GDM1 (cell line): ENCODE measurements around the gene SREBF1.
"Not testable (repeated sequence)": the region's sequence is repeated elsewhere in the genome, so short reads cannot be mapped to it uniquely, and the experiment has no call there.

Experiments used
- DNase-seq: peaks from one replicate; lab custom pipeline; 2025; lab: John Stamatoyannopoulos, UW

Gene SREBF1

DNA sequence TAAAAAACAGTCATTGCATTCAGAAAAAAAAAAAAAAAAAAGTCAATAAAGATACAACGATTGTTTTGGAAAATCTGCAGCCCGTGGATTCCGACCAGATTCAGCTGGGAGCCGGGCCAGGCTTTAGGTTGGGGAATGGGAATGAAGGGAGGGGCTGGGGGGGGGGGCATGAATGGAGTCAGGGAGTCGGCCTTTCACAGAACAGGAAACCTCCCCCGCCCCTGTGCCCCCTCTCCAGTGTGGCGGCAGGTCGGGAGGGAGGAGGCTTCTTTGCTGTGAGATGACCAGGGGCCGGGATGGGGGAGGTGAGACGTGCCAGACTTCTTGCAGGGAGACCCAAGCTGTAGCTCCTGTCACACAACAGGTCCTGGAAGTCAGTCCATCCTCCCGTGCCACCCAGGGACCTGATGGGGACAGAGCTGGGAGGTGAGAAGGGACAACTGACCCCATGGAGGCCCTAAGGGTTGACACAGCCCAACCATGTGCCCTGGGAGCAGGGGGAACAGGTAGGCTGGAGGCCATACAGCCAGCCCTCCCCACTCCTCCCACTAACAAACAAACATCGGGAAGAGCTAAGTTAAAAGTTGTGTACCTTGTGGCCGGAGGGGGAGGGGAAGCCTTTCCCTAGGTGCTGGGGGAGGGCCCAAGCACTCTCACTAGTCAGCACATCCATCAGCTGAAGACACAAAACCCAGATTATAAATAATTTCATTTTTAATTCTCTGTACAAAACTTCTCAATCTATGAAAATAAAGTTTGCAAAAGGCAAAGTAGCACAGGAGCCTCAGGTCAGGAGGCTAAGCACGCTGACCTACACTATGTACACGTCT, 25.2 kb downstream of the SREBF1 start:
- no peak for DNase-seq

DNA sequence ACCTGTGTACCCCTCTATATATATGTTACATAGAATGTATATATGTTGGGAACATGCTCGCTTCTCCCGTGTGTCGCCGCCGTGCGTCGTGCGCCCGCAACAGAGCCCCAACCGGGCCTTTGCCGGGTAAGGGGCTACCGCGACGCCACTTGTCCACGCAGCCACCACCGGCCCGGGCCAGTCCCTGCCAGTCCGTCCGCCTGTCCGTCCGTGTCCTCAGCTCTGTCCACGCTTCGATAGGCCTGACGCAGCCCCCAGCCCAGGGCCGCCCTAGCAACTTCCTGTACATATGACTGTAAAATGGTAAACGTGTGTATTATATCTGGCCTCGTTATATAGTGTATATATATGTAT, 25.9 kb downstream of the SREBF1 start:
- DNase-seq, result no peak

DNA sequence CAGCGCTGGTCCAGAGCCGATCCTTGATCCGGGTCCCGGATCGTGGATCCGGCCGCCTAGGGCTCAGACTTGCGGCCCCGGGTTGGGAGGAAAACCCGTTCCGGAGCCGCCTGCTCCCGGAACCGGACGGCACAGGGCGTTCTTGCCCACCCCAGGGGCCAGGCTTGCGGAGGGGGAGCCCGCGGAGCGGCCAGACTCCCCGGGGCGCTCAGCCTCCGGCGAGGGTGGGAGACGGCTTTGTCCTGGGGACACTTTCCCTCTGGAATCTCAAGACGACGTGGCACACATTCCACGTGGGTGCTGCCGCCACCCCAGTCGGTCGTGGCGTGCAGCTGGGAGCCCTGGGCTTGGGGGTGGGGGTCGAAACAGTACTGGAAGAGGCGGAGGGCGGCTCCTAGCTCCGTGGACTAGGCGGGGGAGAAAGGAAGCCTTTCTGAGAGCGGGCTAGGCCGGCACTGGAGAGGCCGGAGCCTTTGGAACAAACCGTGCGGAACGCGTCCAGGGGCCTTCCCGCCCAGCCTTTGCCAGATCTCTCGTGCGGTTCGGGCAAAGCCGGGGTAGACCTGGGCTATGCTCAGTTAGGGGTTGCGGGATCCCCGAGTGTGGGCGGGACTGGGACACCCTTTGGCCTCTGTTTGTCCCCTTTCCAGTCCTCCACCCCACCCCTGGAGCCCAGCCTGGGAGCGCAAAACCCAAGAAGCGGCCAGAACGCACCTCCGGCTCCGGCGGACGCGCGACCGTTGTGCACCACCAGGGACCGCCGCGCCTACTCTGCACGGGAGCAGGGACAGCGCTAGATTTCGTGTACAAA, 26.5 kb downstream of the SREBF1 start:
- no peak for DNase-seq

DNA sequence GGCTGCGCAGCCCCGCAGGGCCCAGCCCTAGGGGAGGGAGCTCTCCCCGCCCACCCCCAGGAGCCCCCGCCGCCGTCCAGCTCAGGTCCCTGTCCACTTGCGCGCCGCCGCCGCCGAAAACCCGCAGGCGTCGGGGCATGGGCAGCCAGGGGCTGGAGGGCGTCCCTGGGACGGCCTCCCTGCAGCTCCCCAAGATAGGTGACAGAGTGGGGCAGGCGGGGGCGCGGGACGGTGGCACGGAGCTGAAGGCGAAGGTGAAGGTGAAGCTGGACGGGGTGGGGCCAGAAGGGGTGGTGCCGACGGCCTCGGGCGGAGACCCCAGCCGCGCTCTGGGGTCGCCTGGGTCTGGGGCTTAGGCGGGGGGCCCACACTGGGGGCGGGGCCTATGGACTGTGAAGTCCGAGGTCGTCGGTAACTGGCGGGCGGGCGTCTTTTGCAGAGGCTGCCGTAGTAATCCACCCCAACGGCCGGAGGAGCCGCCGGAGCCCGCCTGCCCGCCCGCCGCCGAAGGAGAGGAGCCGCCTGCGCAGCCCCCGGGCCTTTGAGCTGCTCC, 27.2 kb downstream of the SREBF1 start:
- DNase-seq, result no peak

DNA sequence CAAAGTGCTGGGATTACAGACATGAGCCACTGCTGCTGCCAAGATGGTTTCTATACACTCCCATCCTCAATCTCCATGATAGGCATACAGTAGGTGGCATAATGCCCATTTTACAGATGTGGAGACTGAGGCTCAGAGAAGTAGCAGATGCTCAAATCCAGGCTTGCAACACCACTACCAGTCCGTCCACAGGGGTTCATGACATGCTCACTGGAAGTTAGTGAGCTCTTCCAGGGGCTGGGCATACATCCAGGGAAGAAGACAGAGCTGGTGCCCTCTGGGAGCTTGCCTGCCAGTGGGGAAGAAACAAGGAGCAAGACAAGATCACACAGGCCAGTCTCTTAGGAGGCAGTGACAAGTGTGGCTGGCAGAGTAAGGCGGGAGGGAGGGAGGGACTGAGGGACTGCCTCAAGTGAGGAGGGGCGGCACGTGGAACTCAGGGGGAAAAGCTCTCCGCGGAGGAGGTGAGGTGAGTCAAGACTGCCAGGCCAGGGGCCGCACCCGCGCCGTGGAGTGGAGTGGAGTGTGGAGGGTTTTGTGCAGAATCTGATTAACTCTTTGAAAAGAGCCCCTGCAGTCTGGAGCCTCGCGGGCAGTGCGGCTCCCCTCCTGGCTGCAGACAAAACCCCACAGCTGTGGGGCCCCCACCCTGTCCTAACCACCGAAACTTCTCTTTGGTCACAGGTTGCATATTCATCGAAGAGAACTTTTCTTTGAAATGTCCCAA, 27.9 kb downstream of the SREBF1 start:
- no peak for DNase-seq

DNA sequence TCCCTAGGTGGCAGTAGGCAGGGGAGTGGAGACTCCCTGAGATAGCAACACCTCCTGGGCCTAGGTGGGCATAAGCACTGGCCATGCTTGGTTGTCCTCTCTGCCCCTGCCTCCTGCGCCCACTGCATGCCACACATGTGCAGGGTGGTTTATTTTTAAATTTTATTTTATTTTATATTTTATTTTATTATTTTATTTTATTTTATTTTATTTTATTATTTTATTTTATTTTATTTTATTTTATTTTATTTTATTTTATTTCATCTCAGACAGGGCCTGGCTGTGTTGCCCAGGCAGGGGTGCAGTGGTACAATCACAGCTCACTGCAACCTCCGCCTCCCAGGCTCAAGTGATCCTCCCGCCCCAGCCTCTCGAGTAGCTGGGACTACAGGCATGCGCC, 28.6 kb downstream of the SREBF1 start:
- DNase-seq, result not testable (repeated sequence)

DNA sequence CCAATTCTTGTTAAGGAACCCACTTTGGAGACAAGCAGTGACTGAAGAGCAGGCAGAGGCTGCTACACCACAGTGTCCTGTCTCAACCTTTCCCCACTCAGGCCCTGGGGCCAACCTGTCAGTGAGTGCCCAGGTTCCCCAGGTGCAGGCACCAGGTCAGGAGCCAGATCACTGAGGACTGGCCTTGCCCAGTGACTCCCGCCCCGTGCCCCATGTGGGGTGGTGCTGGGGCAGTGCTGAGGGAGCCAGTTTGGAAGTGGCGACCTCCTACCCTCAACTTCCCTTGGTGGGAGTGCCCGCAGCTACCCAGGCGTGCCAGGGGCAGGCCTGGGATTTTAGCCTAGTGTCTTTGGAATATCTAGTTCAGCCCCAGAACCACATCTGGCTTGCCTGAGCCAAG, 29.3 kb downstream of the SREBF1 start:
- DNase-seq, result no peak

DNA sequence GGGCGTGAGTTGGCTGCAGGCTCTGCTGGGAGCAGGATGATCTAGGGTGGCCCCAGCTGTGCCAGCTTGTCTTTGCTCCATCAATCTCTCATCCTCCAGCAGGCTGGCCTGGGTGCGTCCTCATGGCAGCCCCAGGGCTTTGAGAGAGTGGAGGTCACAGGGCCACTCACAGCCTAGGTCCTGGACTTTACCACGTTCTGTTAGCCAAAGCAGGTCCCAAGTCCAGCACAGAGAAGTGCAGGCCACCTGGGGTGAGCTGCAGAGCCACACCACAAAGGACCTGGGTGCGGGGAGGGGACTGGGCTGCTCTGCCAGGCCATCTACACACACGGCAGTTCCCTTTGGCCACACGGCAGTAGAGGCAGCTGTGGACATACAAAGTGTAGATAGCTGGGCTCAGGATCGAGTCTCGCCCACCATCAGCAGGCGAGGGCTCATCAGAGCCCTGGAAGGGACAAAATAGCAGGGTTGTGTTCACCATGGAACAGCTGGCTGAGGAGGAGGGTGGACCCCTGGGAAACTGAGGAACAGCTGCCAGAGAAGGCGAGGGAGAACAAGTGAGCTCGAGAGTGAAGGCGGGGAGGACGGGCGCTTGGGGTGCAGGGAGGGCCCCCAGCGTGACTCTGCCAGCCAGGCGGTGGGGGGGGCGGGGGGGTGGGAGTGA, 30.0 kb downstream of the SREBF1 start:
- DNase-seq, result no peak

DNA sequence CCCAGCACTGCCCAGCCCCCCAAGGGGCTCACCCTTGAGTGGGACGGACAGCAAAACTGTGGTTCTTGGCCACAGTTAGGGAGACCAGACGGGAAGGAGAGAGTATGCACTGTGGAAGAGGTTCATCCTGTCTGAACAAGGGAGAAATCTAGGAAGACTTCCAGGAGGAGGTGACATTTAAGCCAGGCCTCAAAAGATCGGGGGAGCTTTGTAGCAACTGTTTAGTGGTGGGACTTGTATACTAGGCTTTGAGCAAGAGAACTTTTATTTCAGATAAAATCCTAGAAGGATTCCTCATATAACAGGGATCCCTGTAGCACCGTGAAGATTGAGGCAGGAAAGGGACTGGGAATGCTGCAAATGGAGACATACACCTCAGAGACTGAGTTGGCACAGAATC, 30.8 kb downstream of the SREBF1 start:
- DNase-seq, result no peak

DNA sequence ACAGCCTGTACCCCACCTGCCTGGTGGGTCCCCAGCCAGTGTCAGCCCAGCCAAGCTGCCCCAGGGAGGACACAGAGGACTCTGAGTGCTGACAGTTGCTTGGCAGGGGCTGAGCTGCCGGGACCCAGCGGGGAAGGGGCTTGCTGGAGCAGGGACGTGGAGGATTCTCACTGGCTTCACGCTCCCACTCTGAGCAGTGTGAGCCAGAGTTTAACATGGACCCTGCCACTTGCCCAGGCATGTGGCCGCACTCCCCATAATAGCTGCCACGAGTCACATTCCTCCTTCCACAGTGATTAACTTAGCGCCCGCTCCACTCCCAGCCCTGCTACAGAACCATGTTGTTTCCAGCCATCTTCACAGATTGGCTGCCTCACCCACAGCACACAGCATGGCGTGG, 31.2 kb downstream of the SREBF1 start:
- no peak for DNase-seq

DNA sequence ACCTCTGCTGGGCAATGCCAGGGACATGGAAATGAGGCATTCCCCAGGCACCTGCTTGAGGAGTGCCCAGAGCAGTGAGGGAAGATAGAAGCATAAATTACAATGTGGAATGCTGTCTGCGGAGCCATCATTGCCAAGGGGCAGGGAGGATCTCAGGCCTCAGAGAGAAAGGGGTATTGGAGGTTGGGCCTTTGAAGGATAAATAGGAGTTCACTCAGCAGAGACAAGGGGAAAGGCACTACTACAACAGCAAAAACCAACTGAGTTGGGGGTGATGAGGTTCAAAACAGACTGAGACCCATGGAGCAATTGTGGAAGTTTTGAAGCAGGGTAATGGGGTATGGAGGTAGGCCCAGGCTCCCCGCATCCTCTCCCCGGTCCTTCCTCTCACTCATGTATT, 32.8 kb downstream of the SREBF1 start:
- DNase-seq, result no peak

DNA sequence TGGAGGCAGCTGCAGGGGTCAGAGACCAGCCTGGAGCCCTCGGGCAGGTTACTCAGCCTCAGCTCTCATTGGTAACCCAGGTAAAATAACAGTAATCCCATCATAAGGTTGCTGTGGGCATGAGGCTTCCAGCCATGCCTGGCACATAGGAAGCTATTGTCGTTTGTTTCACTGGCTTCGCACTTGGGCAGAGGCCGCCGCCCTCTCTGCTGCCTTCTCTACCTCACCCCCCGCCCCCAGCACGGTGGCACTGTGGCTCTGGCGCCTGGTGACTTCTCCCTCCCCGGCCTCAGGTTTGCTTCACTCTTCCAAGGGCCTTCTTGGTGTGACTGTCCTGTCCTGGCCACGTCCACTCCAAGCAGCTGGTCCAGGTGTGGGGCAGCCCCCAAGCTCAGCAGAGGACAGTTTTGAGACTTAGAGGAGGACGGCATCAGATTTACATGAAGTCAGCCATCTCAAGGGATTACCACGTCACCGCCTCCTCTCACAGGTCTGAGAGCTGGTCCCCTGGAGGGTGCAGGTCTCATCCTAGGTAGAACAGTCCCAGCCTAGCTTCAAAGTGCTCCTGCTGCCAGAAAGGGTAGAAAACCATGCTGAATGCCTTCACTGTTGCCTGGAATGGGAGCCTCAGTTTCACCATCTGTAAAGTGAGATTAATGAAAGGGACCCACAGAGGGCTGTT, 34.8 kb downstream of the SREBF1 start:
- DNase-seq, result no peak

DNA sequence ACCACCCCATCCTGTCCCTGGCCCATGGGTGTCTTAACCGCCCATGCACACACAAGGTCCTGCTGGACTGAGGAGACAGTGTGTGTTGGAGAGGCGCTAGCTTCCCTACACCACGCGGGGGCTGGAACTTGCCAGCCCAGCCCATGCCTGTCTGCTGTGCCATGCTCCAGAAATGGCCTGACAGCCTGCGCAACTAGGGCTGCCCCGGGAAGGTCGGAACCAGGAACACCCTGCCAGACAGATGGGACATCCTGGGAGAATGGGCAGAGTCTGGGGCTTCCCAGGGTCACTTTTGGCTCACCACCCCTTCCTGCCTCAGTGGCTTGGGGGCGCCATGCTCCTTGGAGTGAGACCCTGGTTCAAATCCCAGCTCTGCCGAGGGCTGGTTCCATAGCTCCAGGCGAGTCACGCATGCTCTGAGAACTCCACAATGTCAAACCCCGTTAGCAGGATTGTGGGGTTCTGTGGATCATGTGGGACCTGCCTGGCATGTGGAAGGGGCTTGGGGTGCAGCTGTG, 36.2 kb downstream of the SREBF1 start:
- no peak for DNase-seq

DNA sequence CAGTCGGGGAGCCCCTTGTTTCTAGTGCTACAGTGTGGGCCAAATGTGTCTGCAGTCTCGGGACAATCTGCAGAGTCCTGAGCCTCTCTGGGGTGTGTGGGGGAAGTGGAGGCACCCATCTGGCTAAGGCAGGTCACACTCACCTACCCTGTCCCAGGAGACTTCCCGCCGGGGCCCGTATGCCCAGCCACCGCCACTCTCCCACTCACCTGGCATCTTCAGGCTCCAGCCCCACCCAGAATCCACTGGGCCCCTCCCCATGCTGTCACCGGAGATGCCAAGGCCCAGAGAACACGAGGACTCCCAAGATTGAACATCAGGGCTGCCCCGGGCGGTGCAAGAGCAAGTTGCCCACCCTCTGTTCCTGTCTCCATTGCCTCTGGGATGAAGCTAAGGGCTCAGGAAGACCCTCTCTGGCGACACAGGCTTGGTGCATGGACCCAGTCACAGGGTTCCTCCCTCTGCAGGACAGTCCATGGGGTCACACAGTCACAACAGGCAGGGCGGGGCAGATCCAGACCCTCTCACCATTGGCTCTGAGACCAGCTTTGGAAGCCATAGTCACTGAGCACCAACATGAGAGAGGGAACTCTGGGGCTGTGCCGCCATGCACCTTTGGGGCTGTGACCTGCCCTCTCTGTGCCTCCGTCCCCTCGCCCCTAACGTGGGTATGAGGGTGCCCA, 38.1 kb downstream of the SREBF1 start:
- DNase-seq, result no peak

DNA sequence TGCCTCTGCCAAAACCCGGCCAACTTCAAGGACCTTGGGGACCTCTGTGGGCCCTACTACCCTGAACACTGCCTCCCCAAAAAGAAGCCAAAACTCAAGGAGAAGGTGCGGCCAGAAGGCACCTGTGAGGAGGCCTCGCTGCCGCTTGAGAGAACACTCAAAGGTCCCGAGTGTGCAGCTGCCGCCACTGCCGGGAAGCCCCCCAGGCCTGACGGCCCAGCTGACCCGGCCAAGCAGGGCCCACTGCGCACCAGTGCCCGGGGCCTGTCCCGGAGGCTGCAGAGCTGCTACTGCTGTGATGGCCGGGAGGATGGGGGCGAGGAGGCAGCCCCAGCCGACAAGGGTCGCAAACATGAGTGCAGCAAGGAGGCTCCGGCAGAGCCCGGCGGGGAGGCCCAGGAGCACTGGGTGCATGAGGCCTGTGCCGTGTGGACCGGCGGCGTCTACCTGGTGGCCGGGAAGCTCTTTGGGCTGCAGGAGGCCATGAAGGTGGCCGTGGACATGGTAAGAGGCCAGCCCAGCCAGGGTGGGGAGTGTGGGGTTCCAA, 38.7 kb downstream of the SREBF1 start:
- no peak for DNase-seq

DNA sequence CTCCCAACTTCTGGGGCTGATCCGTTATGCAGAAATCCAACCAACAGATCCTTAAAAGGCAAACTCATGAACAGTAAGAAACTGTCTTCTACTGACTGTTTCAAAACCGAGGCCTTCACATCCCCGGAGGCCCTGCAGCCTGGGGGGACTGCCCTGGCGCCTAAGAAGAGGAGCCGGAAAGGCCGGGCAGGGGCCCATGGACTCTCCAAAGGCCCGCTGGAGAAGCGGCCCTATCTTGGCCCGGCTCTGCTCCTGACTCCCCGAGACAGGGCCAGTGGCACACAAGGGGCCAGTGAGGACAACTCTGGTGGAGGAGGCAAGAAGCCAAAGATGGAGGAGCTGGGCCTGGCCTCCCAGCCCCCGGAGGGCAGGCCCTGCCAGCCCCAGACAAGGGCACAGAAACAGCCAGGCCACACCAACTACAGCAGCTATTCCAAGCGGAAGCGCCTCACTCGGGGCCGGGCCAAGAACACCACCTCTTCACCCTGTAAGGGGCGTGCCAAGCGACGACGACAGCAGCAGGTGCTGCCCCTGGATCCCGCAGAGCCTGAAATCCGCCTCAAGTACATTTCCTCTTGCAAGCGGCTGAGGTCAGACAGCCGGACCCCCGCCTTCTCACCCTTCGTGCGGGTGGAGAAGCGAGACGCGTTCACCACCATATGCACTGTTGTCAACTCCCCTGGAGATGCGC, 39.5 kb downstream of the SREBF1 start:
- no peak for DNase-seq

DNA sequence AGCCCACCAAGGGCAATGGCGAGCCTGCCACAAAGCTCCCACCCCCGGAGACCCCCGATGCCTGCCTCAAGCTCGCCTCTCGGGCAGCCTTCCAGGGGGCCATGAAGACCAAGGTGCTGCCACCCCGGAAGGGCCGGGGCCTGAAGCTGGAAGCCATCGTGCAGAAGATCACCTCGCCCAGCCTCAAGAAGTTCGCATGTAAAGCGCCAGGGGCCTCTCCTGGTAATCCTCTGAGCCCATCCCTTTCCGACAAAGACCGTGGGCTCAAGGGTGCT, 40.1 kb downstream of the SREBF1 start:
- no peak for DNase-seq

DNA sequence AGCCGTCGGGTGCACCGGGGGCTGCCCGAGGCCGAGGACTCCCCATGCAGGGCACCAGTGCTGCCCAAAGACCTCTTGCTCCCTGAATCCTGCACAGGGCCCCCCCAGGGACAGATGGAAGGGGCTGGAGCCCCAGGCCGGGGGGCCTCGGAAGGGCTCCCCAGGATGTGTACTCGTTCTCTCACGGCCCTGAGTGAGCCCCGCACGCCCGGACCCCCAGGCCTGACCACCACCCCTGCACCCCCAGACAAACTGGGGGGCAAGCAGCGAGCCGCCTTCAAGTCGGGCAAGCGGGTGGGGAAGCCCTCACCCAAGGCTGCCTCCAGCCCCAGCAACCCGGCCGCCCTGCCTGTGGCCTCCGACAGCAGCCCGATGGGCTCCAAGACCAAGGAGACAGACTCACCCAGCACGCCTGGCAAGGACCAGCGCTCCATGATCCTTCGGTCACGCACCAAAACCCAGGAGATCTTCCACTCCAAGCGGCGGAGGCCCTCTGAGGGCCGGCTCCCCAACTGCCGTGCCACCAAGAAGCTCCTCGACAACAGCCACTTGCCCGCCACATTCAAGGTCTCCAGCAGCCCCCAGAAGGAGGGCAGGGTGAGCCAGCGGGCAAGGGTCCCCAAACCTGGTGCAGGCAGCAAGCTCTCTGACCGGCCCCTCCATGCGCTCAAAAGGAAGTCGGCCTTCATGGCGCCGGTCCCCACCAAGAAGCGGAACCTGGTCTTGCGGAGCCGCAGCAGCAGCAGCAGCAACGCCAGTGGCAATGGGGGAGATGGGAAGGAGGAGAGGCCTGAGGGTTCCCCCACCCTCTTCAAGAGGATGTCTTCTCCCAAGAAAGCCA, 40.6 kb downstream of the SREBF1 start:
- no peak for DNase-seq

DNA sequence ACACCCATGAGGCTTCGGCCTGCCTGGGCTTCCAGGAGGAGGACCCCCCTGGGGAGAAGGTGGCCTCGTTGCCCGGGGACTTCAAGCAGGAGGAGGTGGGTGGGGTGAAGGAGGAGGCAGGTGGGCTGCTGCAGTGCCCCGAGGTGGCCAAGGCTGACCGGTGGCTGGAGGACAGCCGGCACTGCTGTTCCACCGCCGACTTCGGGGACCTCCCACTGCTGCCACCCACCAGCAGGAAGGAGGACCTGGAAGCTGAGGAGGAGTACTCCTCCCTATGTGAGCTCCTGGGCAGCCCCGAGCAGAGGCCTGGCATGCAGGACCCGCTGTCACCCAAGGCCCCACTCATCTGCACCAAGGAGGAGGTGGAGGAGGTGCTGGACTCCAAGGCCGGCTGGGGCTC, 41.5 kb downstream of the SREBF1 start:
- DNase-seq, result no peak
